C4-2B (cell line): Measurements from ENCODE around the gene LIN28A.

ENCODE experiments used
- CTCF ChIP-seq: fragments of 450-650 bp; conservative IDR thresholded peaks from 2 replicates; pipeline ENCODE4 v1.5.1; 2017; ENCODE audit warnings: mild to moderate bottlenecking
- ZFX ChIP-seq: fragments of 450-650 bp; IDR thresholded peaks from 2 replicates; pipeline ENCODE4 v1.6.1; 2017

- TF ChIP-seq ZFX (no peak), CTCF (no peak)
Measured at GRCh38 chr1:26403656-26404055, 7.0 kb upstream of the LIN28A start.
